Muscle layer of duodenum (tissue), 2 donors: ENCODE results near the gene SVOP.
A peak's percentile ranks its signal among the peaks of the same experiment; 100 is the strongest.
"Not testable (repeated sequence)": the region's sequence is repeated elsewhere in the genome, so short reads cannot be mapped to it uniquely, and the experiment has no call there.

Experiments used
- H3K27ac ChIP-seq: one replicate; pipeline ENCODE4 v1.7.0; 2013; ENCODE audit warnings: mild to moderate bottlenecking, low read length
- H3K27me3 ChIP-seq: one replicate; pipeline ENCODE4 v1.7.0; 2013; ENCODE audit warnings: low read depth, mild to moderate bottlenecking, control low read depth, low read length
- H3K36me3 ChIP-seq, 2 donors: one replicate each; pipeline ENCODE4 v1.7.0; 2013; ENCODE audit warnings: low read length in 2 of 2, control low read depth in 1 of 2, mild to moderate bottlenecking in 1 of 2; ENCODE audit not compliant: insufficient read depth in 2 of 2, control insufficient read depth in 1 of 2
- H3K4me1 ChIP-seq, 2 donors: one replicate each; pipeline ENCODE4 v1.7.0; 2013; ENCODE audit warnings: low read length in 2 of 2, mild to moderate bottlenecking in 2 of 2, control low read depth in 1 of 2, moderate library complexity in 1 of 2; ENCODE audit not compliant: insufficient read depth in 2 of 2, control insufficient read depth in 1 of 2
- H3K4me3 ChIP-seq, 2 donors: one replicate each; pipeline ENCODE4 v1.7.0; 2013; ENCODE audit warnings: low read length in 2 of 2, low read depth in 1 of 2, mild to moderate bottlenecking in 1 of 2
- H3K9me3 ChIP-seq, 2 donors: one replicate each; pipeline ENCODE4 v1.7.0; 2013; ENCODE audit warnings: low read length in 2 of 2, control low read depth in 1 of 2, mild to moderate bottlenecking in 1 of 2; ENCODE audit not compliant: control insufficient read depth in 1 of 2
- donor health status: healthy.

Gene SVOP, protein sequence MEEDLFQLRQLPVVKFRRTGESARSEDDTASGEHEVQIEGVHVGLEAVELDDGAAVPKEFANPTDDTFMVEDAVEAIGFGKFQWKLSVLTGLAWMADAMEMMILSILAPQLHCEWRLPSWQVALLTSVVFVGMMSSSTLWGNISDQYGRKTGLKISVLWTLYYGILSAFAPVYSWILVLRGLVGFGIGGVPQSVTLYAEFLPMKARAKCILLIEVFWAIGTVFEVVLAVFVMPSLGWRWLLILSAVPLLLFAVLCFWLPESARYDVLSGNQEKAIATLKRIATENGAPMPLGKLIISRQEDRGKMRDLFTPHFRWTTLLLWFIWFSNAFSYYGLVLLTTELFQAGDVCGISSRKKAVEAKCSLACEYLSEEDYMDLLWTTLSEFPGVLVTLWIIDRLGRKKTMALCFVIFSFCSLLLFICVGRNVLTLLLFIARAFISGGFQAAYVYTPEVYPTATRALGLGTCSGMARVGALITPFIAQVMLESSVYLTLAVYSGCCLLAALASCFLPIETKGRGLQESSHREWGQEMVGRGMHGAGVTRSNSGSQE

DNA sequence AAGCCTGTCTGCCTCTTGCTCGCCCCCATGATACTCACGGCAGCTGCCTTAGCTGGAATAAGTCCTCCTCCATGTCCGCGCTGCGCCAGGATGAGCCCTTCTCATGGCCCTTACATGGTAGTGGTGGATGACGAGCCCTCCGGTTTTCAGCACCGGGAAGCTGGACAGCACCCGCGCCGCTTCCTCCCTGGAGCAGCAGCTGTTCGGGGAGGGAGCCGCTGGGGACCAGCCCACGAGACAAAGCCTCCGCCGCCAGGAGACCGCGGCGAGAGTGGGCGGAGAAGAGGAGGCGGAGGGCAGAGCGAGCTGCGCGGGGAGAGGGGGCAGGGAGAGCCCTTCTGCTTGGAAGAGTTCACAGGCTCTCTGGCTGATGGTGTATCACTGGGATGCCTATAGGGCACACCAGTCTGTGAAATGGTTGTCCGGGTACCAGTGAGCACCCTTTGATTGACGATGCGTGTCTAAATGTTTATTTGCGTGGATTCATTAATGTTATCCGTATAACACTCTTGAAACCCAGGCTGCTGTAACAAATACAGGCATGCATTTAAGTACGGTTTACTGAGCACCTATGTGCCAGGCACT is at the start of gene SVOP:
SVOP (minus strand) TSS at position 273 of the 585 bp plus-strand sequence; CDS start at position 73, 200 bp downstream.
- no peaks in the 10 kb centered on the region for H3K27me3 ChIP-seq
- no peak within 1 kb of the TSS for H3K4me3 ChIP-seq
- no peak within 1 kb of the TSS for H3K27ac ChIP-seq
- H3K4me1 ChIP-seq = peaks cover 0 to 8% of the 10 kb centered on the region in 2 donors
- no peaks in the 10 kb centered on the region for H3K9me3 ChIP-seq
- no peaks in the 10 kb centered on the region for H3K36me3 ChIP-seq

DNA sequence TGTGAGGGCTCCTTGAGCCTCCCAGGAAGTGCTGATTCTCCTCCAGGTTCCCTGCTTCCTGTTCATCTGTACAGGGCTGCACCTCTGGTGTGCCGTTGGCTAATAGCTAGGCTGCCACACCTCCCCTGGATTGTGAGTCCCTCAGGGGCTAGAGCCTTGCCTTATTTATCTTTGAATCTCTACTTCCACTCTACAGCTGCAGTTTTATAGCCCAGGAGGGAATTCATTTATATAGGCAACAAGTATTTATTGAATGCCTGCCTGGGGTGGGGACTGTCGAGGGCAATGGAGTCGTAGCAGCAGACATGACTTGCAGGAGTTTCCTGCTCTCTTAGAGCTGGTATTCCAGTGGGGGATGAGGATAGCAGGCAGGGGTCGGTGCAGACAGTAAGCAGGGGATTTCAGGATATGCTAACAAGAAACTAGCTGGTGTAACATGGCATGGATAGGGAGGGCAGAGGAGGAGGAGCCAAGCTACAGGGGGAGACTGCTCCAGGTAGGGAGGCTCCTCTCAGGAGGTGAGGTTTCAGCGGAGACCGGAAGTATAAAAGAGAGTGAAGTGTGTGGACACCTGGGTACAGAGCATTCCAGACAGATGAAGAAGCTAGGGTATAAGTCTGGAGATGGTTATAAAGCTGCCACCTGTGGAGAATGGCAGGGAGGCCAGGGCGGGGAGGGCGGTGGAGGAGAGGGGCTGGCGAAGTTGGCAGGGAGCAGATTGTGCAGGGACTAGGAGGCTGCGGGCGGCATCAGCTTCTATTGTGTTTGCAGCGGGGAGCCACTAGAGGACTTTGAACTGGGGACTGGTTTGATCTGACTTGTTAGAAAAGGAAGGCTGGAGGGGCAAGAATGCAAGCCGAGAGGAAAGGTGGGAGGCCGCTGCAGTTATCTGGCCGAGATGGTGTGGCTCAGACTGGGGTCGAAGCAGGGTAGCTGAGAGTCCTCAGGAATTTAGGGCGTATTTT is 48.7 kb upstream of the SVOP start:
- no peaks in the 10 kb centered on the region for H3K9me3 ChIP-seq
- H3K4me1 ChIP-seq = no peaks in the 10 kb centered on the region
- no peaks in the 10 kb centered on the region for H3K27me3 ChIP-seq
- no peak overlapping the region for H3K4me3 ChIP-seq
- peak overlapping the region; percentile 61 for H3K27ac ChIP-seq
- peaks cover 48 to 64% of the 10 kb centered on the region in 2 donors for H3K36me3 ChIP-seq

DNA sequence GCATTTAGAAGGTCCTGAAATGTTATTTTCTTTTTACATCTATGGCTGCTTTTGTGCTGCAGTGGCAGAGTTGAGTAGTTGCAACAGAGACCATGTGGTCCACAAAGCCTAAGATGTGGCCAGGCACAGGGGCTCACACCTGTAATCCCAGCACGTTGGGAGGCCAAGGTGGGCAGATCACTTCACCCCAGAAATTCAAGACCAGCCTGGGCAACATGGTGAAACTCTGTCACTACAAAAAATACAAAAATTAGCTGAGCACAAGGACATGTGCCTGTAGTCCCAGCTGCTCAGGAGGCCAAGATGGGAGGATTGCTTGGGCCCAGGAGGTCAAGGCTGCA is 45.0 kb upstream of the SVOP start:
- Histone ChIP-seq H3K4me1 (no peaks in the 10 kb centered on the region), H3K27me3 (no peaks in the 10 kb centered on the region), H3K9me3 (no peaks in the 10 kb centered on the region), H3K4me3 (no peak overlapping the region), H3K36me3 (peaks cover 26 to 43% of the 10 kb centered on the region in 2 donors), H3K27ac (no peak overlapping the region)

DNA sequence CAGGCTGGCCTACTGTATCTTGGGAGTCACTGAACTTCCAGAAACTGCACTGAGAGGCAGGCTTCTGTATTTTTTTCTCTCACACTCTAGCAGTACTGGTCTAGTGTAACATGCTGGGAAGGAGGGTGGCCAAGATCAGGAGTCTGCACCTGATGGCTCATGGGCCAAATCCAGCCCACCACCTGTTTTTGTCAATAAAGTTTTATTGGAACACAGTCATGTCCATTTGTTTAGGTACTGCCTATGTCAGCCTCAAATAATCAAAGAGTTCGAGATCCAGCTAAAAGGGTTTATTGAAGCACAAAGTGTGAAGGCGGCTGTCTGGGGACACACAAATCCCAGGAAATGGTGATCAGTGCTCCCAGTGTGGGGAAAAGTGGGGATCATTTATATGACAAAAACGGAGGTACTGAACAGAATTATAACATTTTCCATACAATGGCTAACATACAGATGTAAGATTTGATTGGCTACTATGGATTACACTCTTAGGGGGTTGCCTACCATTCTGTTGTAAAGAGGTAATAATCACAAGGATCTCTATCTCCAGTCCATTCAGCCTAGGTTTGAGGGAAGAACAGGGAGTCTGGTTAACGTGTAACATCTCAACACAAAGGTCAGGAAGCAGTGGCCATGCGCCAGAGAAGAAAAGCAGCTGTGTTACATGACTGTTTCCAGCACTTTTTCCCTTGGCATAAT is 44.4 kb upstream of the SVOP start:
- peaks cover 26 to 38% of the 10 kb centered on the region in 2 donors for H3K36me3 ChIP-seq

DNA sequence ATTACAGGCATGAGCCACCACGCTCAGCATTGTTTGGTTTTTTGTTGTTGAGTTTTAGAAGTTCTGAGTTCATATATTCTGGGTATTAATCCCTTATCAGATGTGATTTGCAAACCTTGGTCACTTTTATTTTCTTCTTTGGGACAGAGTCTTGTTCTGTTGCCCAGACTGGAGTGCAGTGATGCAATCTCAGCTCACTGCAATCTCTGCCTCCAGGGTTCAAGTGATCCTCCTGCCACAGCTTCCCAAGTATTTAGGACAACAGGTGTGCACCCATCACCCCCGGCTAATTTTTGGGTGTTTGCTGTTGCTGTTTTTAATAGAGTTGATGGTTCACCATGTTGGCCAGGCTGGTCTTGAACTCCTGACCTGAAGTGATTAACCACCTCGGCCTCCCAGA is 43.3 kb upstream of the SVOP start:
- Histone ChIP-seq H3K36me3 (peaks cover 18 to 37% of the 10 kb centered on the region in 2 donors), H3K4me1 (no peaks in the 10 kb centered on the region), H3K4me3 (no peak overlapping the region), H3K9me3 (no peaks in the 10 kb centered on the region), H3K27me3 (no peaks in the 10 kb centered on the region), H3K27ac (no peak overlapping the region)

More for the DNA sequence above, 44.4 kb upstream of the SVOP start:
- H3K27me3 ChIP-seq = no peaks in the 10 kb centered on the region
- H3K27ac ChIP-seq = no peak overlapping the region
- no peaks in the 10 kb centered on the region for H3K4me1 ChIP-seq
- H3K4me3 ChIP-seq = no peak overlapping the region
- H3K9me3 ChIP-seq = no peaks in the 10 kb centered on the region

DNA sequence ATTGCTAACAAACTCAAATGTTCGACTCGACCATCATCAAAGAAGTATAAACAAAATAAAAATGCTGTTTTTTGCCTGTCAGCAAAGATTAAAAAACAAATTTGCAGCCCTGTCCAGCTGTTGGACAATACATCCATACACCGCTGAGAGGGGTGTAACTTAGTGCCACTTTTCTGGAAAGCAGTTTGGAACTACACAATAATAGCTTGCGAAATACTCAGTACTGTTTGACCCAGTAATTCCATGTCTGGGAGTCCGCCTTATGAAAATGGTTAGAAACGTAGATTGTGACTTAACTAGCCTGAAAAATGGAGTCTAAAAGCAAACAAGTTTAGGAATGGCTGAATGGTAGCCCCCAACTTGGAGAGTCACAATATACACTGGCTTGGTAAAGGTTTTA is 37.9 kb upstream of the SVOP start:
- Histone ChIP-seq H3K36me3 (peaks cover 6 to 41% of the 10 kb centered on the region in 2 donors), H3K4me1 (peaks cover 0 to 2% of the 10 kb centered on the region in 2 donors), H3K4me3 (no peak overlapping the region), H3K27ac (no peak overlapping the region), H3K27me3 (no peaks in the 10 kb centered on the region), H3K9me3 (no peaks in the 10 kb centered on the region)

DNA sequence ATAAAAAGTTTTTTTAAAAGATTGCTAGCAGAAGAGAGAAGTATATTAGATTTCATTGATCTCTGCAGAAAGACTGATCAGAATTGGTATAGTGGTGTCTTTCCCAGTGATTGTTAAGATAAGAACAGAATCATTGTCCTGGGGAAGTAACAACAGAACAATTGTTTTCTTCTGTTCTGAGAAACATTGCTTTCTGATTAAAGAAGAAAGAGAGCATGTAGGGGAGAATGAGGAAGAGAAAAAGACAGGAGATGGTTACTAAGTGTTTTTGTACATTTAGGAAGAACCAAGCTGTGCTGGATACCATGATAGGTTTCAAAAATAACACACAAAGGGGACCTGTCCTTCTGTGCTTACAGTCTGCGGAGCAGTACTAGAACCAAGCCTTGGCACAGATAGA is 36.5 kb upstream of the SVOP start:
- peaks cover 0 to 11% of the 10 kb centered on the region in 2 donors for H3K4me1 ChIP-seq
- H3K4me3 ChIP-seq = no peak overlapping the region
- peaks cover 6 to 36% of the 10 kb centered on the region in 2 donors for H3K36me3 ChIP-seq
- no peaks in the 10 kb centered on the region for H3K9me3 ChIP-seq
- H3K27ac ChIP-seq = no peak overlapping the region
- no peaks in the 10 kb centered on the region for H3K27me3 ChIP-seq

DNA sequence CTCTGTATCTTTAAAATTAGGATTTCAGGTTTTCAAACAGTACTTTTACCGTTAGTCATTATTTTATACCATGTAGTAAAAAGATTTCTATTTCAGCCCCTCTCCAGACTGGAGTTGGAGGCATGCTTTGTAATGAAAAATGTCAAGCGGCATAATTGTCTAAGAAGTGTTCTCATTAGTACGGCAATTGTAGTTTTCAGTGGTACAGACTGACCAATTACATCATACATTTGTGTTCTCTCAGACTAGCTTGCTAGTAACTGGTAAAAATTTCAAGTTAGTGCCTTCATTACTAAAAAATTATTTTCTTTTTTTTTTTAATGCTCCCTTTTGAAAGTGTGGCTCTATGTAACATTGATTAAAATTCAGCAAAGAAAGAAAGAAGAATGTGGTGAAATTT is 36.0 kb upstream of the SVOP start:
- no peak overlapping the region for H3K4me3 ChIP-seq
- H3K27me3 ChIP-seq = no peaks in the 10 kb centered on the region
- H3K27ac ChIP-seq = no peak overlapping the region
- H3K9me3 ChIP-seq = no peaks in the 10 kb centered on the region
- peaks cover 6 to 35% of the 10 kb centered on the region in 2 donors for H3K36me3 ChIP-seq
- H3K4me1 ChIP-seq = peaks cover 3 to 14% of the 10 kb centered on the region in 2 donors

DNA sequence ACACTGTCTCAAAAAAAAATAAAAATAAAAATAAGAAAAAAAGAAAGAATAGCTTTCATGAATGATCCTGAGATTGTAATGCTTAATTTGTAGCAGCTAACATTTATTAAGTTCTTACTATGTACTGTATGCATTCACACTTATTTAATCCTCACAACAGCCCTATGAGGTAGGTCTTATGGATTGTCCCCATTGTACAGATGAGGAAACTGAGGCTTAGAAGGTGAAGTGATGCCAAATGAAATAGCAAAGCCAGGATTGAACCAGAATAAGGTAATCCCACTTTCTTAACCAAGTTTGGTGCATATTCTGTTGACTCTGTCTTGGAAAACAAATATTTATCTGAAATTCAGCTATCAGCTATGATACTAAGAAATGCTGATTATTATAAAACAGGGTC is 33.7 kb upstream of the SVOP start:
- Histone ChIP-seq H3K9me3 (no peaks in the 10 kb centered on the region), H3K4me3 (no peak overlapping the region), H3K4me1 (peaks cover 5 to 17% of the 10 kb centered on the region in 2 donors), H3K36me3 (peaks cover 6 to 27% of the 10 kb centered on the region in 2 donors), H3K27ac (no peak overlapping the region), H3K27me3 (no peaks in the 10 kb centered on the region)

DNA sequence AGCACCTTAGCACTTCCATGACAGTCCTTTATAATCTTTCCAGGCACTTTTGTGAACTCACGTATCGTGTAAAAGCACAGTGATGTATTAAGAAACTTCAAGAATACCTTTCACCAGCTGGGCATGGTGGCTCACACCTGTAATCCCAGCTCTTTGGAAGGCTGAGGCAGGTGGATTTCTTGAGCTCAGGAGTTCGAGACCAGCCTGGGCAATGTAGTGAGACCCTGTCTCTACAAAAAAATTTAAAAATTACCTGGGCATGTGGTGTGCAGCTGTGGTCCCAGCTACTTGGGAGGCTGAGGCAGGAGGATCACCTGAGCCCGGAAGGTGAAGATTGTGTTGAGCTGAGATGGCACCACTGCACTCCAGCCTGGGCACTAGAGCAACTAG is 33.3 kb upstream of the SVOP start:
- H3K9me3 ChIP-seq, H3K27me3 ChIP-seq: not testable (repeated sequence)
- peaks cover 5 to 17% of the 10 kb centered on the region in 2 donors for H3K4me1 ChIP-seq
- peaks cover 6 to 25% of the 10 kb centered on the region in 2 donors for H3K36me3 ChIP-seq
- H3K27ac ChIP-seq = peak overlapping the region; percentile 74
- peak overlapping the region; percentile 88 to 97 for H3K4me3 ChIP-seq
